OCI-LY7 (cell line): ENCODE measurements around the gene PAQR4. TPM values are rescaled to one million over a fixed set of nuclear protein-coding genes. Genes with fewer than 3 reads are reported as not detected.

Experiments
- BruUV-seq: library from RNA; stranded (reverse); fragments of 400-500 nt; replicated peaks from 2 replicates; lab custom pipeline; 2021; lab: Mats Ljungman, UMichigan
- CTCF ChIA-PET: fragments of 300-600 bp; sonication (Branson Sonifier 250); formaldehyde crosslinking; loops from one replicate; lab custom pipeline; 2022; ENCODE audit warnings: antibody characterized with exemption; ENCODE audit not compliant: unreplicated experiment; lab: Charles Lee
- POLR2A ChIA-PET: fragments of 300-600 bp; sonication (Branson Sonifier 250); formaldehyde crosslinking; loops from one replicate; lab custom pipeline; 2022; ENCODE audit warnings: antibody characterized with exemption; lab: Charles Lee
- DNase-seq: peaks from one replicate; pipeline ENCODE4 v3.0.0-alpha.2; 2015; ENCODE audit warnings: low spot score
- H2AFZ ChIP-seq: fragments of 200-600 bp; sonication (generic), shearing (Covaris generic); 2 replicates; pipeline ENCODE4 v1.6.1; 2014; ENCODE audit warnings: mild to moderate bottlenecking, antibody characterized with exemption, low read length, moderate library complexity
- H3K27ac ChIP-seq: fragments of 200-600 bp; sonication (generic); 2 replicates; pipeline ENCODE4 v1.5.1; 2014; ENCODE audit warnings: mixed run types, low read depth, mild to moderate bottlenecking, moderate library complexity, low read length, inconsistent platforms; ENCODE audit not compliant: poor library complexity, severe bottlenecking
- H3K36me3 ChIP-seq: fragments of 200-600 bp; sonication (generic); 2 replicates; pipeline ENCODE4 v1.6.1; 2014; ENCODE audit warnings: mild to moderate bottlenecking, antibody characterized with exemption, low read length, moderate library complexity, mixed read lengths; ENCODE audit not compliant: insufficient read depth
- H3K4me1 ChIP-seq: fragments of 200-600 bp; sonication (generic); 2 replicates; pipeline ENCODE4 v1.5.1; 2014; ENCODE audit warnings: mild to moderate bottlenecking, low read length; ENCODE audit not compliant: insufficient read depth, poor library complexity, severe bottlenecking
- H3K4me2 ChIP-seq: fragments of 200-600 bp; sonication (generic); 2 replicates; pipeline ENCODE4 v1.6.1; 2014; ENCODE audit warnings: mild to moderate bottlenecking, low read length
- H3K4me3 ChIP-seq: fragments of 200-600 bp; sonication (generic); 2 replicates; pipeline ENCODE4 v1.5.1; 2014; ENCODE audit warnings: mild to moderate bottlenecking, low read depth, low read length; ENCODE audit not compliant: poor library complexity, severe bottlenecking
- H3K79me2 ChIP-seq: fragments of 200-600 bp; sonication (generic); 2 replicates; pipeline ENCODE4 v1.6.1; 2016; ENCODE audit warnings: low read depth, mild to moderate bottlenecking, low read length, moderate library complexity, mixed read lengths; ENCODE audit not compliant: insufficient read depth
- H3K9me2 ChIP-seq: fragments of 200-600 bp; sonication (generic); 2 replicates; pipeline ENCODE4 v1.6.1; 2016; ENCODE audit warnings: mild to moderate bottlenecking, low read length, mixed read lengths; ENCODE audit not compliant: insufficient read depth
- H3K9me3 ChIP-seq: fragments of 200-600 bp; sonication (generic); 2 replicates; pipeline ENCODE4 v1.6.1; 2014; ENCODE audit warnings: mild to moderate bottlenecking, mixed run types, low read length, mixed read lengths
- H4K20me1 ChIP-seq: fragments of 200-600 bp; sonication (generic); 2 replicates; pipeline ENCODE4 v1.6.1; 2014; ENCODE audit warnings: mild to moderate bottlenecking, antibody characterized with exemption, low read length, moderate library complexity, mixed read lengths; ENCODE audit not compliant: insufficient read depth
- EZH2phosphoT487 ChIP-seq: fragments of 200-600 bp; sonication (generic); IDR thresholded peaks from 2 replicates; pipeline ENCODE4 v1.6.1; 2018; ENCODE audit warnings: low read depth, borderline replicate concordance, mild to moderate bottlenecking, mixed run types, antibody characterized with exemption, low read length, moderate library complexity, mixed read lengths
- intact Hi-C: fragments of 100-400 bp; cut with micrococcal nuclease; formaldehyde crosslinking; loops from one replicate; pipeline ENCODE4 v1.10.0; 2022; ENCODE audit not compliant: unreplicated experiment
- total RNA-seq, 2 experiments: library from RNA; depleted of rRNA in 1 of 2; stranded (reverse); fragments of >200 nt in 1 of 2; shearing (Covaris generic) in 1 of 2; gene quantifications; 2 replicates each; pipeline ENCODE4 v1.2.3, GENCODE V29; 2014 to 2022
- TF ChIP-seq, protein P1 (sequence below): fragments of 200-600 bp; sonication (generic); conservative IDR thresholded peaks from 2 replicates; pipeline ENCODE4 v1.5.1; 2014; ENCODE audit warnings: mild to moderate bottlenecking, antibody characterized with exemption, low read length, moderate library complexity, mixed read lengths

Gene PAQR4
- total RNA-seq, 2 experiments from 2014 or later = 49.1 to 59.7 TPM

DNA sequence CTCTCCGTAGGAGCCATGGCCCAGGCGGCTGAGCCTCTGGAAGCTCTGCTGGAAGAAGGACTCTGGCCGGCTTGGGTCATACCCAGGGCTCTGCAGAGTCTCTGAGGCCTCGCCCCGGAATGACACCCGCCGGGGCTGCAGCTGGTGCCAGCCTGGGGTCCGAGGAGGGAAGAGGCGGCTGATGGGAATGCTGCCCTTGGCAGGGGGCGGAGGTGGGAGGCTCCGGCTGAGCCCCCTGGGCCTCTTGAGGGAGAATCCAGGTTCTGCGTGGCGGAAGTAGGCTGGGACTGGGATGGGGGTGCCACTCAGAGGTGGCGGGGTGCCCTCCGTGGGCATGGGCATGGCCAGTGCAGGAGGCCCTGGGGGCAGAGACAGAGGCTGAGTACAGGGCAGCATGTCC lies 7.5 kb downstream of the PAQR4 start:
- no peak overlapping the region for H3K27ac ChIP-seq

DNA sequence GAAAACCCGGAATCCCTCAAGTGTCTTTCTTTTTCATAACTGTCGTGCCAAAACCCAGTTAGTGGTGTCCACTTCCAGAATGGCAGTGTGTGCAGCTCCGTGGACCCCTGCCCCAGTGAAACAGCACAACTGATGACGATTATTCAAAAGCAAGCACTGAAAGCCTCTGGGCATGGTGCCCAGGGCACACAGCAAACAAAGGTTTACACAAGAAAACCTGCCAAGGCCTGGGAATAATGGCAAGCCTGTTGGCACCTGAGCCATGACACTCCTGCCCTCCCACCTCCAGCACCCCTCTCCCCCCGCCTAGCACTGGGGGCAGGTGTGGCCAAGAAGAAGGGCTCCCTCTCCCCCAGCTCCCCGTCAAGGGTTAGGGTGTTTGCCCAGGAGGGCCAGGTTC lies 8.3 kb downstream of the PAQR4 start:
- peak overlapping the region; percentile 41 for H3K4me2 ChIP-seq
- no peak for TF ChIP-seq EZH2phosphoT487
- TF ChIP-seq, protein P1, sequence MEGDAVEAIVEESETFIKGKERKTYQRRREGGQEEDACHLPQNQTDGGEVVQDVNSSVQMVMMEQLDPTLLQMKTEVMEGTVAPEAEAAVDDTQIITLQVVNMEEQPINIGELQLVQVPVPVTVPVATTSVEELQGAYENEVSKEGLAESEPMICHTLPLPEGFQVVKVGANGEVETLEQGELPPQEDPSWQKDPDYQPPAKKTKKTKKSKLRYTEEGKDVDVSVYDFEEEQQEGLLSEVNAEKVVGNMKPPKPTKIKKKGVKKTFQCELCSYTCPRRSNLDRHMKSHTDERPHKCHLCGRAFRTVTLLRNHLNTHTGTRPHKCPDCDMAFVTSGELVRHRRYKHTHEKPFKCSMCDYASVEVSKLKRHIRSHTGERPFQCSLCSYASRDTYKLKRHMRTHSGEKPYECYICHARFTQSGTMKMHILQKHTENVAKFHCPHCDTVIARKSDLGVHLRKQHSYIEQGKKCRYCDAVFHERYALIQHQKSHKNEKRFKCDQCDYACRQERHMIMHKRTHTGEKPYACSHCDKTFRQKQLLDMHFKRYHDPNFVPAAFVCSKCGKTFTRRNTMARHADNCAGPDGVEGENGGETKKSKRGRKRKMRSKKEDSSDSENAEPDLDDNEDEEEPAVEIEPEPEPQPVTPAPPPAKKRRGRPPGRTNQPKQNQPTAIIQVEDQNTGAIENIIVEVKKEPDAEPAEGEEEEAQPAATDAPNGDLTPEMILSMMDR = no peak
- H3K36me3 ChIP-seq = peaks cover 71% of the 10 kb centered on the region
- no peak overlapping the region for H3K27ac ChIP-seq
- H3K9me3 ChIP-seq = no peaks in the 10 kb centered on the region
- peaks cover 34% of the 10 kb centered on the region for H3K4me1 ChIP-seq
- DNase-seq = no peak
- CTCF ChIA-PET = no interaction called here
- intact Hi-C loops = no loop called here
- no peaks in the 10 kb centered on the region for H4K20me1 ChIP-seq
- no peak overlapping the region for H2AFZ ChIP-seq
- peaks cover 27% of the 10 kb centered on the region; the same call in 1 of the 2 replicates for H3K79me2 ChIP-seq
- H3K9me2 ChIP-seq = no peaks in the 10 kb centered on the region
- BruUV-seq = no TSS peak
- no peak overlapping the region for H3K4me3 ChIP-seq
- POLR2A ChIA-PET = interaction anchor here (0.6 kb wide), 1 partner anchor 14 kb away, joined by 3 read pairs; no protein-coding TSS in a partner anchor

More for the DNA sequence above, 7.5 kb downstream of the PAQR4 start:
- TF ChIP-seq, protein P1 = no peak
- no peak for TF ChIP-seq EZH2phosphoT487
- no peak for DNase-seq
- Histone ChIP-seq H3K4me2 (no peak overlapping the region), H4K20me1 (no peaks in the 10 kb centered on the region), H3K9me3 (no peaks in the 10 kb centered on the region), H2AFZ (no peak overlapping the region), H3K4me3 (no peak overlapping the region), H3K9me2 (no peaks in the 10 kb centered on the region), H3K4me1 (peaks cover 34% of the 10 kb centered on the region), H3K36me3 (peaks cover 78% of the 10 kb centered on the region), H3K79me2 (peaks cover 27% of the 10 kb centered on the region; the same call in 1 of the 2 replicates)
- intact Hi-C loops = no loop called here
- no TSS peak for BruUV-seq
- ChIA-PET POLR2A (no interaction called here), CTCF (no interaction called here)

DNA sequence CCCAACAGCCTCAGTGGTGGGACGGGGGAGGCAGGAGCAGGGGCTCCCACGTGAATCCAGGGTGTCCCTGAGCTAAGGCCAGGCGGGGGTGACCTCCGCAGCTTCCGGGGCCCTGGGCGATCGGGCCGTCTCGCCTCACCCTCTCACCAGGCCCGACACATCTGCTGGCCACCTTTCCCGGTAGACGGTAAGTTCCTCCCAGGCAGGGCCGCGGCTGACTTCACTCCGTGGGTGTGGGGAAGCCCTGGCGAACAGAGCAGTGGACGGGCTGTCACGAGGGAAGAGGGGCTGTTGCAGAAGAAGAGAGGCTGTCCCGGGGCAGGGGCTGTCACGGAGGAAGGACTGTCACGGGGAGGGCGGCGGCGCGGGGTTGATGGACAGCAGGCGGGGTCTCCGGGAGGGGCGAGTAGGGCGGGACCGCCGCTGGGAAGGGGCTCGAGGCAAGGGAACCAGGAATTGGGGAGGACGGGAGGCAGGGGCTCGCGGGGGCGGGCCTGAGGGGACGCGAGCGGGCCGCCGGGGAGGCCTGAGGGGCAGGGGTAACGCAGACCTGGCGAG lies 10.6 kb downstream of the PAQR4 start:
- H3K27ac ChIP-seq = peak overlapping the region; percentile 67
- H2AFZ ChIP-seq = peak overlapping the region; percentile 10; the same call in 1 of the 2 replicates
- no peak for TF ChIP-seq EZH2phosphoT487
- TF ChIP-seq, protein P1 = no peak
- no peaks in the 10 kb centered on the region for H3K9me3 ChIP-seq
- H3K9me2 ChIP-seq = no peaks in the 10 kb centered on the region
- H3K36me3 ChIP-seq = peaks cover 48% of the 10 kb centered on the region
- H4K20me1 ChIP-seq = no peaks in the 10 kb centered on the region
- ChIA-PET CTCF (no interaction called here), POLR2A (no interaction called here)
- intact Hi-C loops = loop anchor here (1.0 to 5.0 kb wide), 2 partner anchors 10 to 67 kb away; partner anchors contain the start of genes FLYWCH1 and PAQR4
- peak overlapping the region; percentile 77 for H3K4me2 ChIP-seq
- peak; percentile 42 for DNase-seq
- H3K4me3 ChIP-seq = peak overlapping the region; percentile 80
- H3K4me1 ChIP-seq = peaks cover 48% of the 10 kb centered on the region
- BruUV-seq = no TSS peak
- peaks cover 27% of the 10 kb centered on the region; the same call in 1 of the 2 replicates for H3K79me2 ChIP-seq
